Testis (tissue), 3 donors: ENCODE results near the gene CST9L. TPM values are rescaled to one million over a fixed set of nuclear protein-coding genes. Genes with fewer than 3 reads are reported as not detected.

ENCODE experiments used
- DNase-seq: peaks from one replicate; pipeline ENCODE4 v3.0.0-alpha.2; 2019
- H3K27ac ChIP-seq, 2 donors: fragments of 200-600 bp; sonication (generic); one replicate each; pipeline ENCODE4 v1.5.1; 2019
- H3K27me3 ChIP-seq: fragments of 200-600 bp; sonication (generic); one replicate; pipeline ENCODE4 v1.5.1; 2019
- H3K36me3 ChIP-seq: fragments of 200-600 bp; sonication (generic); one replicate; pipeline ENCODE4 v1.5.1; 2017; ENCODE audit warnings: low read depth; ENCODE audit errors: missing control alignments
- H3K4me1 ChIP-seq: fragments of 200-600 bp; sonication (generic); one replicate; pipeline ENCODE4 v1.5.1; 2019
- H3K4me3 ChIP-seq, 2 donors: fragments of 200-600 bp; sonication (generic); one replicate each; pipeline ENCODE4 v1.5.1; 2017 to 2019
- H3K9me3 ChIP-seq: fragments of 200-600 bp; sonication (generic); one replicate; pipeline ENCODE4 v1.5.1; 2017
- CTCF ChIP-seq, 3 experiments: fragments of 450-650 bp in 2 of 3; fragments of 200-600 bp in 1 of 3; sonication (generic) in 1 of 3; IDR thresholded peaks; one replicate each; pipeline ENCODE4 v1.5.1; 2016 to 2019; ENCODE audit warnings: antibody characterized with exemption in 3 of 3, mild to moderate bottlenecking in 2 of 3, moderate library complexity in 1 of 3
- POLR2A ChIP-seq: fragments of 450-650 bp; IDR thresholded peaks from one replicate; pipeline ENCODE4 v1.6.1; 2017; ENCODE audit warnings: antibody characterized with exemption, mild to moderate bottlenecking, moderate library complexity
- WGBS, 2 donors: methylation state at CpG; one replicate each; pipeline ENCODE4 v1.1.5; 2018; 5-methylcytosine and 5-hydroxymethylcytosine counted together
- intact Hi-C: fragments of 100-400 bp; cut with DNase I; formaldehyde crosslinking; loops from one replicate; pipeline ENCODE4 v1.15.1; 2023; ENCODE audit warnings: low total_unique reads
- polyA plus RNA-seq: library from polyadenylated mRNA; stranded (reverse); fragments of 350-450 nt; fragmentation: Illumina TruSeq; extraction: RNeasy Lipid Tissue Mini Kit (QIAGEN cat#74804); gene quantifications from one replicate; pipeline ENCODE4 v1.2.3, GENCODE V29; 2014; ENCODE audit warnings: low read depth, low replicate concordance; ENCODE audit not compliant: insufficient read depth
- total RNA-seq, 2 donors: library from RNA; depleted of rRNA; stranded (reverse); fragments of >200 nt; gene quantifications; one replicate each; pipeline ENCODE4 v1.2.3, GENCODE V29; 2016

The CST9L gene
- total and polyA plus RNA-seq, 3 donors from 2014 or later, result 78.8 to 184 (median 127) TPM

GRCh38 chr20:23551383-23551782 is 16.9 kb downstream of the CST9L start:
- no peak overlapping the region for H3K4me3 ChIP-seq
- no peak for DNase-seq
- intact Hi-C loops, result no loop called here
- TF ChIP-seq POLR2A, result no peak
- no peak for TF ChIP-seq CTCF (IDR thresholded peaks at IDR 0.05)
- H3K9me3 ChIP-seq, result no peaks in the 10 kb centered on the region
- H3K27me3 ChIP-seq, result no peaks in the 10 kb centered on the region
- no peaks in the 10 kb centered on the region for H3K4me1 ChIP-seq
- no peaks in the 10 kb centered on the region for H3K36me3 ChIP-seq
- H3K27ac ChIP-seq, result no peak overlapping the region

DNA sequence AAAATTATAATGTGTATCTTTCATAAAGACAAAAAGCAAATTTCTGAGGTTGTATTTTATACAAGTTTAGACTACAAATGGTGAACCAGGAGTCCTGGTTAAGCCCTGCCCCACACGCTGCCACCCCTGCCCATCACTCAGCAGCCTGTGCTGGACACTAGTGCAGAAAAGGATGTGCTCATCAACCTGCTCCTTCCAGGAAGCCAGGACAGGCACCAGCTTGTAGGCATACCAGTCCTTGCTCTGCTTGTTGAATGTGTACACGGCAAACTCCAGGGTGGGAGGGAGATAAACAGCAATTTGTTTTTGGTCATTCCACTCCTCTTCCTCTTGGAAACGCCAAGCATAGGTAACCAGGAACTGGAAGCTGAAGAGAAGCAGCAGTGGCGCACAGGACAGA is 18.1 kb downstream of the CST9L start:
- Histone ChIP-seq H3K4me3 (no peak overlapping the region), H3K27ac (no peak overlapping the region), H3K27me3 (no peaks in the 10 kb centered on the region), H3K9me3 (no peaks in the 10 kb centered on the region), H3K4me1 (no peaks in the 10 kb centered on the region), H3K36me3 (no peaks in the 10 kb centered on the region)
- no peak for DNase-seq
- 76 to 84% methylated on average over 4 of the region's 4 CpGs for WGBS, 2 donors
- TF ChIP-seq CTCF (IDR thresholded peaks at IDR 0.05), result no peak
- intact Hi-C loops, result no loop called here

DNA sequence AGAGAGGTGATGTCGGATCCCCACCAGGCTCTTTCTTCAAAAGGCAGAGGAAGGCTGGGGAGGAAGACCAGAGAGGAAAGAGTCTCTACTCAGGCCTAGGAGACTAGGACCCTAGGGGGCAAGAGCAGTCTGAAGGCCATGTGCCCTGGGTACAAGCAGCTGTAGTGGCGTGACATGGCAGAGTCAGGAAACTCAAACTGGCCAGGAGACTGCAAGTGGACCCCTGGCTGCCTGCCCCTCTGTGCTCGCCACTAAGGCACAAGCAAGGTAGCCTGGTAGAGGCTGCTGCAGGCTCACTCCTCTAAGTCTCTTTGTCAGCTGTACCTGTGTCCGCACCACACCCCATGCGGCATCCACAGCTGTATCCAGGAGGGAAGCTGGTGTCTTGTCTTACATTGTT is 19.9 kb downstream of the CST9L start:
- TF ChIP-seq POLR2A, result no peak
- no peak for TF ChIP-seq CTCF (IDR thresholded peaks at IDR 0.05)
- Histone ChIP-seq H3K4me3 (no peak overlapping the region), H3K9me3 (no peaks in the 10 kb centered on the region), H3K27me3 (no peaks in the 10 kb centered on the region), H3K36me3 (no peaks in the 10 kb centered on the region), H3K27ac (no peak overlapping the region), H3K4me1 (no peaks in the 10 kb centered on the region)
- WGBS, 2 donors, result 71 to 87% methylated on average over 2 to 5 of the region's 5 CpGs
- no peak for DNase-seq
- intact Hi-C loops, result no loop called here

DNA sequence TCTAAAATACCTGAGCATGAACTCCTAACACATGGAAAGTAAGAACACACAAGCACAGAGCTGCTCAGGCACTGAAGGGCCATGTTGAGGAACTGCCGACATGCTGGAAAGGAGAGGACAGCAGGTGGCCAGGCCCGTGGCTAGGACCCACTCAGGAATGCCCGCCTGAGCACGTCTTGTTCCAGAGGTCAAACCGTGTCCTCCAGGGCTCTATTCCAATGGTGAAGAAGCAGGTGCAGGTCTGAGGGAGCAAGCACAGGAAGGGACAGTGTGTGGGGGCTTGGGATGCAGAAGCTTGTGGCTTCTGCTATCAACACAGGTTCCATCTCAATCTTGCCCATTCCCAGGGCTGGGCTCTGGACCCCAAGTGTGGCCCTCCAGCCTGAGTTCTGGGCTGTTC is 20.7 kb downstream of the CST9L start:
- TF ChIP-seq POLR2A (no peak), CTCF (IDR thresholded peaks at IDR 0.05) (no peak)
- no peak overlapping the region for H3K27ac ChIP-seq
- no peaks in the 10 kb centered on the region for H3K4me1 ChIP-seq
- no peaks in the 10 kb centered on the region for H3K9me3 ChIP-seq
- H3K36me3 ChIP-seq, result no peaks in the 10 kb centered on the region
- 81 to 83% methylated on average over 5 of the region's 5 CpGs for WGBS, 2 donors
- no peak overlapping the region for H3K4me3 ChIP-seq
- H3K27me3 ChIP-seq, result no peaks in the 10 kb centered on the region
- intact Hi-C loops, result no loop called here
- DNase-seq, result no peak

DNA sequence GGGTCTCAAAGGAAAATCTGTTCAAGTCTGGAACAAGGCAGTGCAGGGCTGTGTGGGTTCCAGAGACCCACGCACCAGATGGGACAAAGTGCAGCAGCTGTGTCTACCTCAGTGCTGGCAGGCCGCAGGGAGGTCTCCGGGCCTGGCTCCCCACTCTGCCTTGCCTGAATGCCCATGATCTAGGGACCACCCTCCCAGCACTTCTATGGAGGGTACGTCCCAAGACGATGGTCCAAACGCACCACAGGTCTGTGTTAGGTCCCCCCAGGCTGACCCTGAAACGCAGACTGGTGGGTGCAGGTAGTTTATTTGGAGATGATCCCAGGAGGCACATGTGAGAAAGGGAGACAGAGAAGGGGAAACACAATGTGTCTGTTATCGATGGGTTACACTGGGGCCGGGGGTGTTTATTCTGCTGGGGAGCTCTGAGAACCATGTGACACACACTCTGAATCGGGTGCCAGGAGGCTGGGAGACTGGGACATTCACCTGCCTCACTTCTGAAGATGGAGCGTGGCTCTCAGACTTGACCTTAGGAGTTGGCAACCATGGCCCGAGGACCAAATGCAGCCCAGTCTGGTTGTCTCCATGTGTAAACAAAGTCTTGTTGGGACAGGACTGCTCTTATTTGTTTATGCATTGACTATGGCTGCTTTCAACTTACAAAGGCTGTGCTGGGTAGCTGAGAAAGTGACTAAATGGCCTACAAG is 21.7 kb downstream of the CST9L start:
- Histone ChIP-seq H3K4me1 (no peaks in the 10 kb centered on the region), H3K4me3 (no peak overlapping the region), H3K9me3 (no peaks in the 10 kb centered on the region), H3K36me3 (no peaks in the 10 kb centered on the region), H3K27ac (no peak overlapping the region), H3K27me3 (no peaks in the 10 kb centered on the region)
- intact Hi-C loops, result no loop called here
- no peak for TF ChIP-seq CTCF (IDR thresholded peaks at IDR 0.05)
- TF ChIP-seq POLR2A, result no peak
- 92 to 93% methylated on average over 8 to 12 of the region's 12 CpGs for WGBS, 2 donors
- no peak for DNase-seq
